HG02852 (cell line): ENCODE data around the gene C1R.
"Not testable (repeated sequence)": the region's sequence is repeated elsewhere in the genome, so short reads cannot be mapped to it uniquely, and the experiment has no call there.

Experiments
- ATAC-seq: cut with Tn5 transposase; IDR thresholded peaks from one replicate; pipeline ENCODE4 v1.9.1; 2021; ENCODE audit warnings: mild to moderate bottlenecking, moderate library complexity; ENCODE audit not compliant: unreplicated experiment

The C1R gene

DNA sequence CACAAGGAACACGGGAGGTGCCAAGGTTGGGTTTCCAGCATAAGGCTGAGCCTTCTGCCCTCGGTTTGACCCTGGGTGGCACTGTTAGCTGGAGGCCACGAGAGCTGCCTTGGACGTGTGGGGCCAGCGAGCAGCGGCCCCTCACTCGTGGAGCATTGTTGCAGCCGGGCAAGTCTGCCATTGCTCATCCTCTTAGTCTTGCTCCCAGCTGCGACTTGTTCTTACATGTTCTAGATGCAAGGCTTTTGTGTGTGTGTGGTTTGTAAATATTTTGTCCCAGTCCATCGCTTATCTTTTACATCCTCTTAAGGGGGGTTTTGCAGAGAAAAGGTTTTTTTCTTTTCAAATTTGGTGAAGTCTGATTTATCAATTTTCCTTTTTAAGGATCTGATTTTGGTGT lies 52.8 kb downstream of the C1R start:
- ATAC-seq, result no peak

DNA sequence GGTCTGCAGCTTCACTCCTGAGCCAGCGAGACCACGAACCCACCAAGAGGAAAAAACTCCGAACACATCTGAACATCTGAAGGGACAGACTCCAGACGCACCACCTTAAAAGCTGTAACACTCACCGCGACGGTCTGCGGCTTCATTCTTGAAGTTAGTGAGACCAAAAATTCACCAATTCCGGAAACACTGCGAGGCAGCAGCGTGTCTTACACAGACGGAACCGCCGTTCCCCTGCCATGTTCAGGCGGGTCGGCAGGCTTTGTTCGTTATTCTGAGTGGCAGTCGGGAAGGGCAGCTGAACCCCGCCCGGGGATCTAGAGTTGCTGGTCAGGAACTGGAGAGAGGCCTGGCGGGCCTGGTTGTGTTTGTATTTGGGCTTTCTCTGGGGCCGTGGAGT lies 53.7 kb downstream of the C1R start:
- ATAC-seq, result no peak

DNA sequence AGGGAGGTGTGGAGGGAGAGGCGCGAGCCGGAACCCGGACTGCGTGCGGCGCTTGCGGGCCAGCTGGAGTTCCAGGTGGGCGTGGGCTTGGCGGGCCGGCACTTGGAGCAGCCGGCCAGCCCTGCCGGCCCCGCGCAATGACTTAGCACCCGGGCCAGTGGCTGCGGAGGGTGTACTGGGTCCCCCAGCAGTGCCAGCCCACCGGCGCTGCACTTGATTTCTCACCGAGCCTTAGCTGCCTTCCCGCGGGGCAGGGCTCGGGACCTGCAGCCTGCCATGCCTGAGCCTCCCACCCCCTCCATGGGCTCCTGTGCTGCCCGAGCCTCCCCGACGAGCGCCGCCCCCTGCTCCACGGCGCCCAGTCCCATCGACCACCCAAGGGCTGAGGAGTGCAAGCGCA lies 54.8 kb downstream of the C1R start:
- not testable (repeated sequence) for ATAC-seq

DNA sequence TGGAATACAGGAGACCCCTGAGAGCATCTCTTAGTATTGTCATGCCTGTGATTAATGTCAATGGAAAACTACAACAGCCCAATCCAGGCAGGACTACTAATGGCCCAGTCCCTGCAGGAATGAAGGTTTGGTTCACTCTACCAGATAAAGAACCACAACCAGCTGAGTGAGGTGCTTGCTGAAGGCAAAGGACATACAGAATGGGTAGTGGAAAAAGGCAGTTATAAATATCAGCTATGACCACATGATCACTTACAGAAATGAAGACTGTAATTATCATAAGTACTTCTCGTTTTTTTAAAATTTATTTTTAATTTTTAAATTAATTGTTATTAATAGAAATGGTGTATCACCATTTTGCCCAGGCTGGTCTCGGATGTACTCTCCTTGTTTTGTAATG lies 56.8 kb downstream of the C1R start:
- no peak for ATAC-seq

DNA sequence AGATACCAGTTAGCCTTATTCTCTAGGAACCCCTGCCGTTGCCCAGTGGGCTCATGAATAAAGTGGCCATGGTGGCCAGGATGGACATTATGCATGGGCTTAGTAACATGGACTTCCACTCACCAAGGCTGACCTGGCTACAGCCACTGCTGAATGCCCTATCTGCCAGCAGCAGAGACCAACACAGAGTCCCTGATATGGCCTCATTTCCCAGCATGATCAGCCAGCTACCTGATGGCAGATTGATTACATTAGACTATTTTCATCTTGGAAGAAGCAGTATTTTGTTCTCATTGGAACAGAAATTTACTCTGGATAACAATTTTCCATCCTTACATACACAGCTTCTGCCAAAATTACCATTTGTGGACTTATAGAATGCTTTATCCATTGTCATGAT lies 57.8 kb downstream of the C1R start:
- no peak for ATAC-seq

DNA sequence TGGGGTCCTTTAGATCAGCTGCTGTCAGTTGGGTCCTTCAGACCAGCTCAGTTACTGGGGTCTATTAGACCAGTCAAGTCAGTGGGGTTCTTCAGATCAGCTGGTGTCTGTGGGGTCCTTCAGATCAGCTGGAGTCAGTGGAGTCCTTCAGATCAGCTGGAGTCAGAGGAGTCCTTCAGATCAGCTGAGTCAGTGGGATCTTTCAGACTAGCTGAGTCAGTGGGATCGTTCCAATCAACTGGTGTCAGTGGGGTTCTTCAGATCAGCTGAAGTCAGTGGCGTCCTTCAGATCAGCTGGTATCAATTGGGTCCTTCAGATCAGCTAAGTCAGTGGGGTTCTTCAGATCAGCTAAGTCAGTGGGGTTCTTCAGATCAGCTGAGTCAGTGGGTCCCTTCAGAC lies 59.3 kb downstream of the C1R start:
- ATAC-seq, result no peak

DNA sequence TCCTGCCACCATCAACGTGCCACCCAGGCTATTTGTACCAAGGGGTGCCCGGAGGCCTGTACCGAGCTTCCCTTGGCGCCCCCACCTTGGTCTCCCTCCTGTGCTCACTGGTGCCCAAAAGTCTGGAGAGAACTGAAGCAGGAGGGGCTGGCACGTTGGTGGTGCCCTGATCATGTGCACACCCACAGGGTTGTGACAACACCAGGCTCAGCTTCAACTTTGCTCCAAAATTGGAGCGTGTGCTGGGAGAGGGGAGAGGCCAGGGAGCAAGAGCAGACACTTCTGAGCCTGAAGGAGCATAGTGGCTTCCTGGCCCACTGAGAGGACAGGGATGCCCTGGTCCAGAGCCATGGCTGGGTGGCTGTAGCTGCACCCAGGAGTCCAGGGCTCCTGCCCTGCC lies 60.9 kb downstream of the C1R start:
- no peak for ATAC-seq
